SK-N-SH (cell line): ENCODE results near the gene COX14. TPM values are rescaled to one million over a fixed set of nuclear protein-coding genes. Genes with fewer than 3 reads are reported as not detected.

Source experiments
- CTCF ChIA-PET: fragments of 300-600, 350-600 bp; formaldehyde crosslinking; extraction: SDS; loops from one replicate; lab custom pipeline; 2021; lab: Yijun Ruan, JAX
- POLR2A ChIA-PET: fragments of 350-600 bp; sonication (Branson Sonifier 250); formaldehyde crosslinking; extraction: SDS; loops from one replicate; lab custom pipeline; 2020; ENCODE audit warnings: antibody characterized with exemption, inconsistent platforms; lab: Yijun Ruan, JAX
- DNase-seq: peaks from one replicate; pipeline ENCODE4 v3.0.0; 2012
- H2AFZ ChIP-seq: fragments of 200-600 bp; sonication (generic); 2 replicates; pipeline ENCODE4 v1.8.1; 2016; ENCODE audit warnings: antibody characterized with exemption, mild to moderate bottlenecking, low read depth
- H3F3A ChIP-seq: fragments of 200-600 bp; sonication (generic); replicated peaks from 2 replicates; pipeline ENCODE3; 2016; ENCODE audit warnings: antibody characterized with exemption, mild to moderate bottlenecking; ENCODE audit not compliant: insufficient read depth
- H3K27ac ChIP-seq, 2 experiments: fragments of 200-500 bp in 1 of 2; fragments of 200-600 bp in 1 of 2; sonication (Bioruptor generic) in 1 of 2; sonication (generic), shearing (Covaris generic) in 1 of 2; 2 replicates each; pipeline versions ENCODE4 v1.5.1 to v1.6.1; 2014 to 2016; ENCODE audit warnings: low read depth in 2 of 2, inconsistent platforms in 1 of 2, low read length in 1 of 2, mild to moderate bottlenecking in 1 of 2, mixed read lengths in 1 of 2
- H3K27me3 ChIP-seq: fragments of 200-600 bp; sonication (generic), shearing (Covaris generic); 2 replicates; pipeline ENCODE4 v1.6.1; 2016; ENCODE audit warnings: mixed run types; ENCODE audit not compliant: insufficient read depth
- H3K36me3 ChIP-seq, 2 experiments: fragments of 200-500 bp in 1 of 2; fragments of 200-600 bp in 1 of 2; sonication (Bioruptor generic) in 1 of 2; sonication (generic) in 1 of 2; replicated peaks in 1 of 2; 2 replicates each; pipeline versions ENCODE3 to v1.5.1; 2014 to 2016; ENCODE audit warnings: low read length in 1 of 2, mild to moderate bottlenecking in 1 of 2; ENCODE audit not compliant: insufficient read depth in 2 of 2, control insufficient read depth in 1 of 2
- H3K4me1 ChIP-seq, 2 experiments: fragments of 200-500 bp in 1 of 2; fragments of 200-600 bp in 1 of 2; sonication (Bioruptor generic) in 1 of 2; sonication (generic), shearing (Covaris generic) in 1 of 2; 2 replicates each; pipeline versions ENCODE4 v1.5.1 to v1.6.1; 2014 to 2016; ENCODE audit warnings: low read depth in 1 of 2, low read length in 1 of 2, mixed run types in 1 of 2; ENCODE audit not compliant: insufficient read depth in 2 of 2, control insufficient read depth in 1 of 2
- H3K4me2 ChIP-seq: fragments of 200-600 bp; sonication (generic), shearing (Covaris generic); 2 replicates; pipeline ENCODE4 v1.6.1; 2017; ENCODE audit warnings: mixed run types
- H3K4me3 ChIP-seq, 2 experiments: fragments of 200-500 bp in 1 of 2; fragments of 200-600 bp in 1 of 2; sonication (Bioruptor generic) in 1 of 2; sonication (generic), shearing (Covaris generic) in 1 of 2; 2 replicates each; pipeline versions ENCODE4 v1.5.1 to v1.8.1; 2014 to 2016; ENCODE audit warnings: low read depth in 2 of 2, inconsistent platforms in 1 of 2, low read length in 1 of 2, mild to moderate bottlenecking in 1 of 2, mixed read lengths in 1 of 2, moderate library complexity in 1 of 2
- H3K79me2 ChIP-seq: fragments of 200-600 bp; sonication (generic); 2 replicates; pipeline ENCODE4 v1.8.1; 2017; ENCODE audit warnings: mild to moderate bottlenecking; ENCODE audit not compliant: insufficient read depth
- H3K9ac ChIP-seq: fragments of 200-600 bp; sonication (generic); 2 replicates; pipeline ENCODE4 v1.6.1; 2017; ENCODE audit warnings: mixed run types
- H3K9me2 ChIP-seq: fragments of 200-600 bp; sonication (generic); 2 replicates; pipeline ENCODE4 v1.6.1; 2017; ENCODE audit warnings: mixed run types
- H3K9me3 ChIP-seq: fragments of 200-600 bp; sonication (generic); 2 replicates; pipeline ENCODE4 v1.6.1; 2017; ENCODE audit warnings: mixed run types, mild to moderate bottlenecking, moderate library complexity
- H4K20me1 ChIP-seq: fragments of 200-600 bp; sonication (generic); 2 replicates; pipeline ENCODE4 v1.6.1; 2017; ENCODE audit warnings: mild to moderate bottlenecking, mixed run types; ENCODE audit not compliant: insufficient read depth
- CHD2 ChIP-seq: fragments of 150-350 bp; IDR thresholded peaks from 2 replicates; pipeline ENCODE4 v1.6.1; 2018; ENCODE audit warnings: low read length; ENCODE audit not compliant: partially characterized antibody
- EP300 ChIP-seq, 2 experiments: IDR thresholded peaks; 2 replicates each; pipeline versions ENCODE4 v1.4.0 to v1.6.1; 2012; ENCODE audit warnings: borderline replicate concordance in 1 of 2, low read depth in 1 of 2, low read length in 1 of 2
- FOXM1 ChIP-seq: IDR thresholded peaks from 2 replicates; pipeline ENCODE4 v1.4.0; 2012; ENCODE audit warnings: low read depth, mild to moderate bottlenecking
- NFIC ChIP-seq: IDR thresholded peaks from 2 replicates; pipeline ENCODE4 v1.4.0; 2012; ENCODE audit warnings: borderline replicate concordance
- RAD21 ChIP-seq: IDR thresholded peaks from 2 replicates; pipeline ENCODE4 v1.6.1; 2012; ENCODE audit warnings: mild to moderate bottlenecking, low read length
- RFX5 ChIP-seq: IDR thresholded peaks from 2 replicates; pipeline ENCODE4 v1.6.1; 2012; ENCODE audit warnings: mild to moderate bottlenecking, improper control_type of control experiment, low read length
- RXRA ChIP-seq: IDR thresholded peaks from 2 replicates; pipeline ENCODE4 v1.4.0; 2012; ENCODE audit warnings: low read depth, mild to moderate bottlenecking, borderline replicate concordance
- SIN3A ChIP-seq: IDR thresholded peaks from 2 replicates; pipeline ENCODE4 v1.6.1; 2012; ENCODE audit warnings: low read depth, mild to moderate bottlenecking, low read length, moderate library complexity, borderline replicate concordance
- TEAD4 ChIP-seq: IDR thresholded peaks from 2 replicates; pipeline ENCODE4 v1.4.0; 2012; ENCODE audit warnings: mild to moderate bottlenecking, borderline replicate concordance; ENCODE audit not compliant: insufficient read depth
- WGBS: methylation state at CpG from one replicate; pipeline ENCODE4 v1.1.6; 2017; ENCODE audit warnings: low lambda C conversion rate; 5-methylcytosine and 5-hydroxymethylcytosine counted together
- polyA plus RNA-seq, 3 experiments: library from polyadenylated mRNA; depleted of rRNA; stranded (reverse); fragments of >200 nt; gene quantifications; 2 replicates each; pipeline ENCODE4 v1.2.3, GENCODE V29; 2012
- TF ChIP-seq, protein P1 (sequence below): fragments of 200-600 bp; sonication (generic); IDR thresholded peaks from 2 replicates; pipeline ENCODE4 v1.6.1; 2017; ENCODE audit warnings: antibody characterized with exemption, mild to moderate bottlenecking, moderate library complexity
- TF ChIP-seq, protein P2 (sequence below): fragments of 150-350 bp; IDR thresholded peaks from 2 replicates; pipeline ENCODE4 v1.6.1; 2016; ENCODE audit warnings: mild to moderate bottlenecking, low read depth, low read length

COX14 gene
- polyA plus RNA-seq, 1 of the 3 experiments (the other 2 are of a cell fraction): 204 TPM

DNA sequence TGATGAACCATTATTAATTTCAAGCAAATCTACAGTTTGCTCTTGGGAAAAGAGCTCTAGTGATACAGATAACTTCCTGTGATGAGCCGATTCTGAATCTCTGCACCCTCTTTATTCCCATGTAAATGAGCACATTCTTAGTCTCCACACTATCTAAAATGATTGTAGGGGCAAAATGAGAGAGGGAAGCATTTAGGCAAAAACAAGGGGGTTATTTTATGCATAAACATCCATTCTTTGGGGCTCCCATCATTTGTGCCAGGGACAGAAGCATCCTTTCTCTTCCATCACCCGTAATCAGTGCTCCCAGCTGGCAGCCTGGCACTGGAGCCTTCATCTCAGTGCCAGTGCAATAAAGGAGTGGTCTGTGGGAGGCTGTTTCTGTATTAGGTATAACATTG, 9.9 kb upstream of the COX14 start (continued):
- TF ChIP-seq FOXM1 (no peak), RXRA (no peak), NFIC (no peak), RFX5 (no peak), RAD21 (no peak), SIN3A (no peak), CHD2 (no peak)
- TF ChIP-seq, protein P1, sequence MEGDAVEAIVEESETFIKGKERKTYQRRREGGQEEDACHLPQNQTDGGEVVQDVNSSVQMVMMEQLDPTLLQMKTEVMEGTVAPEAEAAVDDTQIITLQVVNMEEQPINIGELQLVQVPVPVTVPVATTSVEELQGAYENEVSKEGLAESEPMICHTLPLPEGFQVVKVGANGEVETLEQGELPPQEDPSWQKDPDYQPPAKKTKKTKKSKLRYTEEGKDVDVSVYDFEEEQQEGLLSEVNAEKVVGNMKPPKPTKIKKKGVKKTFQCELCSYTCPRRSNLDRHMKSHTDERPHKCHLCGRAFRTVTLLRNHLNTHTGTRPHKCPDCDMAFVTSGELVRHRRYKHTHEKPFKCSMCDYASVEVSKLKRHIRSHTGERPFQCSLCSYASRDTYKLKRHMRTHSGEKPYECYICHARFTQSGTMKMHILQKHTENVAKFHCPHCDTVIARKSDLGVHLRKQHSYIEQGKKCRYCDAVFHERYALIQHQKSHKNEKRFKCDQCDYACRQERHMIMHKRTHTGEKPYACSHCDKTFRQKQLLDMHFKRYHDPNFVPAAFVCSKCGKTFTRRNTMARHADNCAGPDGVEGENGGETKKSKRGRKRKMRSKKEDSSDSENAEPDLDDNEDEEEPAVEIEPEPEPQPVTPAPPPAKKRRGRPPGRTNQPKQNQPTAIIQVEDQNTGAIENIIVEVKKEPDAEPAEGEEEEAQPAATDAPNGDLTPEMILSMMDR: no peak
- TF ChIP-seq, all 33 proteins: peak for 0

DNA sequence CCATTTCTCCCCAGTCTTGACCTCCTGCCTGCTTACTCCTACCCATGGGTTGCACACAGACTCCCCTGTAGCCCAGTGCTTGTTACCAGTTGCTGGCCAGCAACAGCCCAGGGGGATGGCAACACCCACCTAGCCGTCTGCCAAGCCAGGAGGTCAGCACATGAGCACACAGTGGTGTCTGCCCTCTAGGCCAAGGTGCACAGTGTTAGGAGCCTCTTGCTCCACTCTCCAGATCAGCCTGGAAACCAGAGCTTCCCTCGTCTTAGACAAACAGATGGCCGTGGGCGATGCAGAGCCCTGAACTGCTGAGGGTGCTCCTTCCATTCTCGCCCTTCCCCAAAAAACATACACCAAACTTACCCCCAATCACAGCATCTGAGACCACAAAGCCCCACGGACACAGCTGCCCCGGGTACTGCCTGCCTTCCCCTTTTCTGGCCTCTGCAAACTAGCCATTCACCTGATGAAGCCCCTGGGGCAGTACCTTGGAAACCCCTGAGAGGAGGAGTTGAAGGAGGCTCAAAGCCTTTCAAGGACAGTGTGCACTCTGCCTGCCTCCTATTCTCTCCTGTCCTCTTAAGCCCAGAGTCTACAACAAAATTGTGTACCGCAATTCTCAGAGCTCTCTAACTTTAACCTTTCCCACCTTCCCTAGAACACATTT, 9.3 kb upstream of the COX14 start:
- Histone ChIP-seq H2AFZ (no peak overlapping the region), H3K36me3 (peaks cover 23 to 33% of the 10 kb centered on the region in 2 experiments), H3K9me2 (no peaks in the 10 kb centered on the region), H3K9me3 (no peaks in the 10 kb centered on the region), H3K27me3 (no peaks in the 10 kb centered on the region), H3K9ac (no peak overlapping the region), H3K79me2 (no peaks in the 10 kb centered on the region), H3K4me2 (no peak overlapping the region), H3K4me1 (peaks cover 0 to 23% of the 10 kb centered on the region in 2 experiments; a peak in 1 of 4 replicates), H3K27ac (peak overlapping the region in 1 of 2 experiments; percentile 36; a peak in 1 of 4 replicates), H3F3A (peaks cover 34% of the 10 kb centered on the region), H3K4me3 (no peak overlapping the region), H4K20me1 (no peaks in the 10 kb centered on the region)
- WGBS: 90% methylated on average over 5 of the region's 8 CpGs
- POLR2A ChIA-PET: interaction anchor here (1.5 to 2.5 kb wide), 4 partner anchors 9 to 65 kb away, joined by 5 to 12 read pairs (median 10); partner anchors contain the start of genes CERS5, COX14 and SMARCD1
- TF ChIP-seq, protein P2, sequence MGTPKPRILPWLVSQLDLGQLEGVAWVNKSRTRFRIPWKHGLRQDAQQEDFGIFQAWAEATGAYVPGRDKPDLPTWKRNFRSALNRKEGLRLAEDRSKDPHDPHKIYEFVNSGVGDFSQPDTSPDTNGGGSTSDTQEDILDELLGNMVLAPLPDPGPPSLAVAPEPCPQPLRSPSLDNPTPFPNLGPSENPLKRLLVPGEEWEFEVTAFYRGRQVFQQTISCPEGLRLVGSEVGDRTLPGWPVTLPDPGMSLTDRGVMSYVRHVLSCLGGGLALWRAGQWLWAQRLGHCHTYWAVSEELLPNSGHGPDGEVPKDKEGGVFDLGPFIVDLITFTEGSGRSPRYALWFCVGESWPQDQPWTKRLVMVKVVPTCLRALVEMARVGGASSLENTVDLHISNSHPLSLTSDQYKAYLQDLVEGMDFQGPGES: no peak
- TF ChIP-seq EP300 (IDR thresholded peaks at IDR 0.05; ENCODE audit: borderline replicate concordance in 1 of 2, low read depth in 1 of 2, low read length in 1 of 2): no peak
- no peak for TF ChIP-seq TEAD4
- DNase-seq: no peak
- CTCF ChIA-PET: interaction anchor here (0.8 to 12.3 kb wide), 13 partner anchors 9 to 135 kb away, joined by 3 to 96 read pairs (median 5); partner anchors contain the start of genes CERS5 and COX14
